GM20431 (cell line): Measurements from ENCODE around the gene HIP1R.

Experiments
- in situ Hi-C: fragments of 300-500 bp; cut with MseI, MboI; formaldehyde crosslinking; loops from one replicate; pipeline ENCODE4 v1.15.0; 2020; ENCODE audit warnings: low sequenced_read_pairs; ENCODE audit not compliant: unreplicated experiment

Gene HIP1R

GRCh38 chr12:122856999-122857671 is 21.9 kb downstream of the HIP1R start:
- in situ Hi-C loops, result loop anchor here (5.0 kb wide), 1 partner anchor 95 kb away; no protein-coding TSS in a partner anchor

- in situ Hi-C loops, result loop anchor here (5.0 kb wide), 1 partner anchor 94 kb away; no protein-coding TSS in a partner anchor
Measured at GRCh38 chr12:122858171-122858570, 22.9 kb downstream of the HIP1R start.

GRCh38 chr12:122858591-122859302 is 23.5 kb downstream of the HIP1R start:
- in situ Hi-C loops, result loop anchor here (5.0 kb wide), 1 partner anchor 94 kb away; no protein-coding TSS in a partner anchor

- in situ Hi-C loops, result loop anchor here (5.0 kb wide), 1 partner anchor 93 kb away; no protein-coding TSS in a partner anchor
Measured at GRCh38 chr12:122859303-122860039, 24.2 kb downstream of the HIP1R start.

GRCh38 chr12:122860040-122860853 is 25.0 kb downstream of the HIP1R start:
- in situ Hi-C loops, result no loop called here

- in situ Hi-C loops, result no loop called here
Measured at GRCh38 chr12:122860854-122861586, 25.8 kb downstream of the HIP1R start.

- in situ Hi-C loops, result no loop called here
Measured at GRCh38 chr12:122861587-122861970, 26.3 kb downstream of the HIP1R start.

- in situ Hi-C loops, result no loop called here
Measured at GRCh38 chr12:122862110-122862634, 26.9 kb downstream of the HIP1R start.

GRCh38 chr12:122862872-122863701 is 27.8 kb downstream of the HIP1R start:
- in situ Hi-C loops, result no loop called here

- in situ Hi-C loops, result no loop called here
Measured at GRCh38 chr12:122864894-122865253, 29.6 kb downstream of the HIP1R start.

GRCh38 chr12:122865268-122866231 is 30.3 kb downstream of the HIP1R start:
- in situ Hi-C loops, result no loop called here

- in situ Hi-C loops, result no loop called here
Measured at GRCh38 chr12:122866379-122866778, 31.1 kb downstream of the HIP1R start.

GRCh38 chr12:122866950-122867607 is 31.8 kb downstream of the HIP1R start:
- in situ Hi-C loops, result no loop called here

GRCh38 chr12:122867691-122868461 is 32.6 kb downstream of the HIP1R start:
- in situ Hi-C loops, result no loop called here

- in situ Hi-C loops, result no loop called here
Measured at GRCh38 chr12:122868471-122869177, 33.4 kb downstream of the HIP1R start.
